Endodermal cell (in vitro differentiated cells): ENCODE results near the gene EIF3J. TPM values are rescaled to one million over a fixed set of nuclear protein-coding genes. Genes with fewer than 3 reads are reported as not detected.
A peak's percentile ranks its signal among the peaks of the same experiment; 100 is the strongest.

ENCODE experiments used
- DNase-seq: peaks from one replicate; pipeline ENCODE4 v3.0.0-alpha.2; 2017
- H3K27ac ChIP-seq: 2 replicates; pipeline ENCODE4 v1.5.1; 2013; ENCODE audit warnings: mild to moderate bottlenecking, low read depth, low read length, moderate library complexity
- H3K27me3 ChIP-seq: 2 replicates; pipeline ENCODE4 v1.6.1; 2013; ENCODE audit warnings: mild to moderate bottlenecking, low read length, moderate library complexity; ENCODE audit not compliant: insufficient read depth, control insufficient read depth, poor library complexity, severe bottlenecking
- H3K36me3 ChIP-seq: 2 replicates; pipeline ENCODE4 v1.7.0; 2013; ENCODE audit warnings: mild to moderate bottlenecking, low read length, moderate library complexity; ENCODE audit not compliant: control insufficient read depth, insufficient read depth
- H3K4me1 ChIP-seq: one replicate; pipeline ENCODE4 v1.7.0; 2013; ENCODE audit warnings: low read length; ENCODE audit not compliant: control insufficient read depth, insufficient read depth
- H3K4me3 ChIP-seq: 2 replicates; pipeline ENCODE4 v1.5.1; 2013; ENCODE audit warnings: mild to moderate bottlenecking, low read length, moderate library complexity
- H3K9ac ChIP-seq: 2 replicates; pipeline ENCODE4 v1.6.1; 2013; ENCODE audit warnings: mild to moderate bottlenecking, low read length, moderate library complexity; ENCODE audit not compliant: poor library complexity, severe bottlenecking; ENCODE audit errors: extremely low read depth
- H3K9me3 ChIP-seq: 2 replicates; pipeline ENCODE4 v1.6.1; 2013; ENCODE audit warnings: mild to moderate bottlenecking, low read length, moderate library complexity; ENCODE audit not compliant: control insufficient read depth
- H3K27ac Mint-ChIP-seq: 2 replicates; pipeline ENCODE4 v1.8.0; 2020; ENCODE audit warnings: mixed read lengths
- H3K27me3 Mint-ChIP-seq: 2 replicates; pipeline ENCODE4 v1.8.0; 2021; ENCODE audit warnings: mild to moderate bottlenecking, mixed read lengths; ENCODE audit not compliant: insufficient read depth
- H3K36me3 Mint-ChIP-seq: 2 replicates; pipeline ENCODE4 v1.8.0; 2020; ENCODE audit warnings: low read depth, mixed read lengths
- H3K4me1 Mint-ChIP-seq: 2 replicates; pipeline ENCODE4 v1.8.0; 2020; ENCODE audit warnings: mixed read lengths
- H3K4me3 Mint-ChIP-seq: 2 replicates; pipeline ENCODE4 v1.8.0; 2020; ENCODE audit warnings: mild to moderate bottlenecking, moderate library complexity, mixed read lengths
- H3K9me3 Mint-ChIP-seq: 2 replicates; pipeline ENCODE4 v1.8.0; 2020; ENCODE audit warnings: mild to moderate bottlenecking, mixed read lengths
- WGBS, 2 experiments: methylation state at CpG; one replicate each; pipeline versions ENCODE4 v1.1.5 to v1.1.7; 2013; ENCODE audit warnings: missing lambda C conversion rate in 2 of 2, mixed read lengths in 1 of 2; ENCODE audit not compliant: insufficient coverage in 1 of 2, insufficient read length in 1 of 2; 5-methylcytosine and 5-hydroxymethylcytosine counted together
- total RNA-seq, 2 donors: library from RNA; stranded (reverse); fragmentation: NEBNext Ultra II Directional in 1 of 2; extraction: Animal tissue kit (Norgen Biotek cat#: 25700) in 1 of 2; gene quantifications; 2 replicates in 1 of 2; 3 replicates in 1 of 2; pipeline ENCODE4 v1.2.1, GENCODE V29; 2021
- TF ChIP-seq, protein P1 (sequence below): fragments of 200-600 bp; sonication (generic); conservative IDR thresholded peaks from 2 replicates; pipeline ENCODE4 v1.5.0; 2021; ENCODE audit warnings: antibody characterized with exemption, mild to moderate bottlenecking

The EIF3J gene
- total RNA-seq, 2 donors from 2014 or later: 71.4 to 76.5 TPM

DNA sequence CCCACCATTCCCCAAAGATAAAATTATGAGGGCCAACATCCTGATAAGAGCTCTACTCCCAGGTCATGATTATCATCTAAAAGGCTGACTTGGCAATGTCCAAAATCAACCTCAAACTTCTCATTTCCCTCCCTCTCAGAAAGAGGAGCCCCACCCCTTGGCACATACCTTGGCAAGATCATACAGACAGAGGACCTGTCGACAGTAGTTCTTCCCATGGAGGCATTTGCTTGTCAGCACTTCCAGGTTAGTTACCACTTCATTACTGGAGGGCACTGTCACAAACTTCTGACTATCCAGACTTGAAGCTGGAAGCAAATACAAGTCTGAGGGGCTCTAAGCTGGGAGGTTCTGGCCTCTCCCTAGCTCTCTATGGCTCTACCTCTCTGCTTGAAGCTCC is 37.8 kb downstream of the EIF3J start:
- 91% methylated on average over 1 of the region's 1 CpG; no CpG with 5 or more reads in 1 of the 2 experiments for WGBS, 2 experiments
- Histone ChIP-seq H3K9me3 (peaks cover 4% of the 10 kb centered on the region), H3K9ac (no peak overlapping the region), H3K4me1 (no peaks in the 10 kb centered on the region), H3K36me3 (peaks cover 55% of the 10 kb centered on the region), H3K27ac (no peak overlapping the region), H3K4me3 (no peak overlapping the region), H3K27me3 (no peaks in the 10 kb centered on the region)
- no peak overlapping the region for H3K4me3 Mint-ChIP-seq
- TF ChIP-seq, protein P1, sequence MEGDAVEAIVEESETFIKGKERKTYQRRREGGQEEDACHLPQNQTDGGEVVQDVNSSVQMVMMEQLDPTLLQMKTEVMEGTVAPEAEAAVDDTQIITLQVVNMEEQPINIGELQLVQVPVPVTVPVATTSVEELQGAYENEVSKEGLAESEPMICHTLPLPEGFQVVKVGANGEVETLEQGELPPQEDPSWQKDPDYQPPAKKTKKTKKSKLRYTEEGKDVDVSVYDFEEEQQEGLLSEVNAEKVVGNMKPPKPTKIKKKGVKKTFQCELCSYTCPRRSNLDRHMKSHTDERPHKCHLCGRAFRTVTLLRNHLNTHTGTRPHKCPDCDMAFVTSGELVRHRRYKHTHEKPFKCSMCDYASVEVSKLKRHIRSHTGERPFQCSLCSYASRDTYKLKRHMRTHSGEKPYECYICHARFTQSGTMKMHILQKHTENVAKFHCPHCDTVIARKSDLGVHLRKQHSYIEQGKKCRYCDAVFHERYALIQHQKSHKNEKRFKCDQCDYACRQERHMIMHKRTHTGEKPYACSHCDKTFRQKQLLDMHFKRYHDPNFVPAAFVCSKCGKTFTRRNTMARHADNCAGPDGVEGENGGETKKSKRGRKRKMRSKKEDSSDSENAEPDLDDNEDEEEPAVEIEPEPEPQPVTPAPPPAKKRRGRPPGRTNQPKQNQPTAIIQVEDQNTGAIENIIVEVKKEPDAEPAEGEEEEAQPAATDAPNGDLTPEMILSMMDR: no peak
- no peaks in the 10 kb centered on the region for H3K9me3 Mint-ChIP-seq
- H3K27me3 Mint-ChIP-seq: no peaks in the 10 kb centered on the region
- H3K27ac Mint-ChIP-seq: no peak overlapping the region
- no peak for DNase-seq
- peaks cover 51% of the 10 kb centered on the region for H3K36me3 Mint-ChIP-seq
- H3K4me1 Mint-ChIP-seq: no peaks in the 10 kb centered on the region

GRCh38 chr15:44580105-44580504 is 43.2 kb downstream of the EIF3J start:
- Mint-ChIP-seq H3K27me3 (no peaks in the 10 kb centered on the region), H3K4me3 (no peak overlapping the region), H3K27ac (no peak overlapping the region), H3K9me3 (no peaks in the 10 kb centered on the region), H3K36me3 (peaks cover 56% of the 10 kb centered on the region), H3K4me1 (no peaks in the 10 kb centered on the region)
- no peaks in the 10 kb centered on the region for H3K27me3 ChIP-seq
- H3K9ac ChIP-seq: no peak overlapping the region
- TF ChIP-seq, protein P1: no peak
- no peak for DNase-seq
- 100% methylated on average over 2 of the region's 2 CpGs; no CpG with 5 or more reads in 1 of the 2 experiments for WGBS, 2 experiments
- no peak overlapping the region for H3K27ac ChIP-seq
- peaks cover 59% of the 10 kb centered on the region for H3K36me3 ChIP-seq
- H3K4me3 ChIP-seq: no peak overlapping the region
- no peaks in the 10 kb centered on the region for H3K4me1 ChIP-seq
- H3K9me3 ChIP-seq: no peaks in the 10 kb centered on the region

- Histone ChIP-seq H3K9ac (no peak overlapping the region), H3K27me3 (no peaks in the 10 kb centered on the region), H3K4me1 (no peaks in the 10 kb centered on the region), H3K27ac (no peak overlapping the region), H3K4me3 (no peak overlapping the region), H3K36me3 (peaks cover 84% of the 10 kb centered on the region), H3K9me3 (peaks cover 29% of the 10 kb centered on the region)
- no peaks in the 10 kb centered on the region for H3K27me3 Mint-ChIP-seq
- peaks cover 80% of the 10 kb centered on the region for H3K36me3 Mint-ChIP-seq
- no peak overlapping the region for H3K27ac Mint-ChIP-seq
- H3K4me1 Mint-ChIP-seq: peaks cover 4% of the 10 kb centered on the region
- no peak overlapping the region for H3K4me3 Mint-ChIP-seq
- H3K9me3 Mint-ChIP-seq: peaks cover 20% of the 10 kb centered on the region
- DNase-seq: peak; percentile 86
- 86 to 95% methylated on average over 4 to 5 of the region's 5 CpGs for WGBS, 2 experiments
- TF ChIP-seq, protein P1: peak; percentile 71
These were observed 47.3 kb downstream of the EIF3J start for GRCh38 chr15:44584162-44584749.
